Loucy (cell line): ENCODE measurements around the gene NDUFB10.

Experiments
- H2AFZ ChIP-seq: fragments of 200-600 bp; sonication (generic); 2 replicates; pipeline ENCODE4 v1.6.0; 2016; ENCODE audit warnings: antibody characterized with exemption, mild to moderate bottlenecking, low read length, moderate library complexity
- H3F3A ChIP-seq: fragments of 200-600 bp; 2 replicates; pipeline ENCODE4 v1.6.0; 2016; ENCODE audit warnings: antibody characterized with exemption, low read depth, mild to moderate bottlenecking
- H3K27me3 ChIP-seq: fragments of 200-600 bp; sonication (generic); 2 replicates; pipeline ENCODE4 v1.6.1; 2014; ENCODE audit warnings: low read length, mild to moderate bottlenecking; ENCODE audit not compliant: insufficient read depth, poor library complexity, severe bottlenecking
- H3K36me3 ChIP-seq: fragments of 200-600 bp; sonication (generic); 2 replicates; pipeline ENCODE4 v1.6.1; 2016; ENCODE audit warnings: low read length; ENCODE audit not compliant: insufficient read depth
- H3K4me1 ChIP-seq: fragments of 200-600 bp; sonication (generic); 2 replicates; pipeline ENCODE4 v1.5.1; 2014; ENCODE audit warnings: low read length, mild to moderate bottlenecking; ENCODE audit not compliant: insufficient read depth, poor library complexity, severe bottlenecking
- H3K4me2 ChIP-seq: fragments of 200-600 bp; sonication (generic); 2 replicates; pipeline ENCODE4 v1.6.0; 2014; ENCODE audit warnings: antibody characterized with exemption, low read length, low read depth, mild to moderate bottlenecking; ENCODE audit not compliant: poor library complexity, severe bottlenecking
- H3K4me3 ChIP-seq: fragments of 200-600 bp; sonication (generic); 2 replicates; pipeline ENCODE4 v1.5.1; 2014; ENCODE audit warnings: low read length, mild to moderate bottlenecking, mixed read lengths; ENCODE audit not compliant: poor library complexity, severe bottlenecking
- H3K79me2 ChIP-seq: fragments of 200-600 bp; sonication (generic); 2 replicates; pipeline ENCODE4 v1.6.1; 2014; ENCODE audit warnings: low read length; ENCODE audit not compliant: insufficient read depth
- H3K9ac ChIP-seq: fragments of 200-600 bp; sonication (generic); 2 replicates; pipeline ENCODE4 v1.6.0; 2014; ENCODE audit warnings: mild to moderate bottlenecking, low read depth, low read length, moderate library complexity; ENCODE audit not compliant: poor library complexity, severe bottlenecking
- H3K9me2 ChIP-seq: fragments of 200-600 bp; sonication (generic); replicated peaks from 2 replicates; pipeline ENCODE4 v1.6.1; 2016; ENCODE audit warnings: low read depth, low read length, mixed read lengths
- H3K9me3 ChIP-seq: fragments of 200-600 bp; sonication (generic); 2 replicates; pipeline ENCODE4 v1.6.1; 2014; ENCODE audit warnings: mild to moderate bottlenecking, antibody characterized with exemption, low read length, low read depth; ENCODE audit not compliant: insufficient read depth
- H4K20me1 ChIP-seq: fragments of 200-600 bp; sonication (generic); 2 replicates; pipeline ENCODE4 v1.6.0; 2014; ENCODE audit warnings: antibody characterized with exemption, low read length, mild to moderate bottlenecking; ENCODE audit not compliant: insufficient read depth, poor library complexity, severe bottlenecking
- CTCF ChIP-seq: fragments of 200-600 bp; sonication (generic); conservative IDR thresholded peaks from 2 replicates; pipeline ENCODE4 v1.5.1; 2014; ENCODE audit warnings: mild to moderate bottlenecking, antibody characterized with exemption, low read length
- EZH2phosphoT487 ChIP-seq: fragments of 200-600 bp; IDR thresholded peaks from 2 replicates; pipeline ENCODE4 v1.6.1; 2018; ENCODE audit warnings: antibody characterized with exemption, mild to moderate bottlenecking, moderate library complexity, borderline replicate concordance

The NDUFB10 gene

DNA sequence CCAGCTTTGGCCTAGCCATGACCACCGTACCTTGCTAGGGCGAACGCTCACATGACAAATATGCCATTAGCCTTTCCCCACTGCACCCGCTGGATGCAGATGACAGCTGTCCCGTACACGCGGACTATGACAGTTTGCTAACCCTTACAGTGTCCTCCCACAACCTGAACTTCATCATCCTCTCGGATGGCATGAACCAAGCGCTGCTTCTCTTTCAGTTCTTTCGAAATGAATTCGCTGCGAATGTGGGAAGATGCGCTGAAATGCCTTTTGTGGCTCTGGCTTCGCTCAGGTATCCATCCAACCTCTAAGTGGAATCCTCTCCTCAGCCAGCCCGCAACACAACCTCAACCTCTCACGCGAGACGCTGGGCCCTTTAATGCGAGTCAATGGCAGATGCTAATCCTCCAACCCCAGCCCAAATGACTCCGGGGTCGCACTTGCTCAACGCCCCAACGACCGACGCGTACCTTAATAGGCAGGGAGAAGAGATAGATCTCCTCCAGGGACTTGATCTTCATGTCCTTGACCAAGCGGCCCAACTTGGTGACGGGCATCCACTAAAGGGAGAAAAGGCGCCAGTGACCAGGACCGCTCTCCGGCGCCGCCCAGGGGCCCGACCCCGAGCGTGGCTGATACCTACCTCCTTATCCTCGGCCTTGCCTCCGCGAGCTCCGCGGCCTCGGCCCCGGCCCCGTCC, 4.6 kb downstream of the NDUFB10 start:
- Histone ChIP-seq H4K20me1 (peaks cover 28% of the 10 kb centered on the region), H3F3A (peaks cover 9% of the 10 kb centered on the region; the same call in 1 of the 2 replicates), H3K27me3 (peaks cover 9% of the 10 kb centered on the region), H3K4me1 (peaks cover 6% of the 10 kb centered on the region), H3K4me2 (peak overlapping the region; percentile 76), H2AFZ (no peak overlapping the region), H3K9ac (peak overlapping the region; percentile 93), H3K9me3 (no peaks in the 10 kb centered on the region), H3K36me3 (peaks cover 16% of the 10 kb centered on the region; the same call in 1 of the 2 replicates), H3K9me2 (no peaks in the 10 kb centered on the region), H3K4me3 (peak overlapping the region; percentile 85), H3K79me2 (peaks cover 54% of the 10 kb centered on the region)
- TF ChIP-seq EZH2phosphoT487 (no peak), CTCF (peak; percentile 30; the same call in 1 of the 2 replicates)

DNA sequence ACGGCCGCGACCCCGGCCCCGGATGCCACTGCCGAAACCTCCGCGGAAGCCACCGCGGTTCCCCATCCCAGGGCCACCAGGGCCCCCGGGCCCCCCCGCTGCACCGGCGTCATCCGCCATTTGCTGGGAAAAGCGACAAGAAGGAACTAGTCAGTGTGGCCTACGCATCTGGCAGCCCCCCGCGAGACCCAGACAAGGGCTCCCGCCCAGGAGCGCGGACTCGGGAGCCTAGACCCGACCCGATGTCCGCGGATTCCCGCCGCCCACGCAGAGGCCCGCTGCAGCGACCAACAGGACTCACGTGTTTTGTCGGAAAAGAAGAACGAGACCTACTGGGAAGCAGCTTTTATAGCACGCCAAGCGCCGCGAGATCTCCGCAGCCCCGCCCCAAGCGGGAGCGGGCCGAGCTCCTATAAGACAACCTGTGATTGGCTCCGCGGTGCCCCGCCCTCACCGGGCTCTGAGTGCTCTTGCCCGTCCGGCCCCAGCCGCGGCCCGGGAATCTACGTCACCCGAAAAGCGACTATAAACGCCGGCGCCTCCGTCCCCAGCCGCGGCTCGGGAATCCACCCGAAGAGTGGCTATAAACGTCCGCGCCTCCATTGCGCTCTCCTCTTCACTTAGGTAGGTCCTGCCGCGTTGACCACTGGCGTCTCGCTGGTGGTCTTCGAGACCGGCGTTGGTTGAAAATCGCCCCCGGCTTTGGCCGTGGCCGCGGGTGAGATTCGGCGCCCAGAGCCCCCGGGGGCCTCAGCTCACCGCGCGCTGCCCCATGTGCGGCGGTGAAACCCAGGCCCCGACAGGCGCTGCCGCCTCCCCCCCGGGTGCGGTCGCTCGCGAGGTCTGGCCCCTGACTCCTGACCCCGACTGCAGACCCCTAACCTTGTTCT, 5.4 kb downstream of the NDUFB10 start, which contains the start of gene RPS2:
TSS of gene RPS2 (minus strand) at position 321 of the 890 bp plus-strand sequence. CDS start at position 120, 201 bp downstream.
- TF ChIP-seq EZH2phosphoT487 (no peak), CTCF (no peak; the same call in 1 of the 2 replicates)
- Histone ChIP-seq H3K27me3 (peaks cover 9% of the 10 kb centered on the region), H3F3A (peaks cover 9% of the 10 kb centered on the region; the same call in 1 of the 2 replicates), H3K36me3 (peaks cover 16% of the 10 kb centered on the region; the same call in 1 of the 2 replicates), H4K20me1 (peaks cover 28% of the 10 kb centered on the region), H3K9ac (peak within 1 kb of the TSS; percentile 93), H3K79me2 (peaks cover 51% of the 10 kb centered on the region), H3K4me1 (peaks cover 6% of the 10 kb centered on the region), H3K9me2 (no peaks in the 10 kb centered on the region), H3K9me3 (no peaks in the 10 kb centered on the region), H3K4me2 (peak within 1 kb of the TSS; percentile 79), H3K4me3 (peak within 1 kb of the TSS; percentile 85), H2AFZ (peak within 1 kb of the TSS; percentile 81; the same call in 1 of the 2 replicates)

GRCh38 chr16:1965396-1966001, 6.2 kb downstream of the NDUFB10 start:
- peak overlapping the region; percentile 85 for H3K4me3 ChIP-seq
- peak overlapping the region; percentile 79 for H3K4me2 ChIP-seq
- H3K9me2 ChIP-seq, result no peaks in the 10 kb centered on the region
- peak overlapping the region; percentile 93 for H3K9ac ChIP-seq
- peaks cover 16% of the 10 kb centered on the region; the same call in 1 of the 2 replicates for H3K36me3 ChIP-seq
- H3K27me3 ChIP-seq, result peaks cover 9% of the 10 kb centered on the region
- H2AFZ ChIP-seq, result peak overlapping the region; percentile 81; the same call in 1 of the 2 replicates
- no peaks in the 10 kb centered on the region for H3K9me3 ChIP-seq
- peaks cover 7% of the 10 kb centered on the region; the same call in 1 of the 2 replicates for H3F3A ChIP-seq
- H4K20me1 ChIP-seq, result peaks cover 26% of the 10 kb centered on the region
- TF ChIP-seq CTCF, result no peak
- no peak for TF ChIP-seq EZH2phosphoT487
- H3K4me1 ChIP-seq, result peaks cover 6% of the 10 kb centered on the region
- H3K79me2 ChIP-seq, result peaks cover 44% of the 10 kb centered on the region
